Prostate gland (tissue), 2 donors: ENCODE data around the gene LRRC2. TPM values are rescaled to one million over a fixed set of nuclear protein-coding genes. Genes with fewer than 3 reads are reported as not detected.

Experiments
- DNase-seq: peaks from one replicate; pipeline ENCODE4 v3.0.0-alpha.2; 2019; ENCODE audit warnings: low spot score
- H3K27ac ChIP-seq, 2 donors: fragments of 200-600 bp; sonication (generic); 2 replicates each; pipeline ENCODE4 v1.5.1; 2017 to 2019
- H3K27me3 ChIP-seq: fragments of 200-600 bp; sonication (generic); replicated peaks from 2 replicates; pipeline ENCODE4 v1.5.1; 2019; ENCODE audit not compliant: insufficient read depth
- H3K36me3 ChIP-seq, 2 donors: fragments of 200-600 bp; sonication (generic); 1 replicate in 1 of 2; 2 replicates in 1 of 2; pipeline versions ENCODE4 v1.5.1 to v1.8.1; 2017 to 2019
- H3K4me1 ChIP-seq: fragments of 200-600 bp; sonication (generic); replicated peaks from 2 replicates; pipeline ENCODE4 v1.5.1; 2019
- H3K4me3 ChIP-seq, 2 donors: fragments of 200-600 bp; sonication (generic); 2 replicates each; pipeline ENCODE4 v1.5.1; 2017 to 2019
- H3K9me3 ChIP-seq: fragments of 200-600 bp; sonication (generic); 2 replicates; pipeline ENCODE4 v1.5.1; 2017
- CTCF ChIP-seq, 4 experiments: fragments of 200-600 bp in 2 of 4; fragments of 450-650 bp in 2 of 4; sonication (generic) in 2 of 4; IDR thresholded peaks; 1 replicate in 3 of 4; 2 replicates in 1 of 4; pipeline ENCODE4 v1.5.1; 2016 to 2019; ENCODE audit warnings: antibody characterized with exemption in 4 of 4, mild to moderate bottlenecking in 2 of 4, moderate library complexity in 2 of 4
- POLR2A ChIP-seq: fragments of 450-650 bp; IDR thresholded peaks from one replicate; pipeline ENCODE4 v1.6.1; 2016; ENCODE audit warnings: antibody characterized with exemption, mild to moderate bottlenecking
- POLR2AphosphoS5 ChIP-seq: sonication (generic); formaldehyde crosslinking; IDR thresholded peaks from one replicate; pipeline ENCODE4 v1.6.1; 2017; ENCODE audit warnings: antibody characterized with exemption
- WGBS: methylation state at CpG from one replicate; pipeline ENCODE4 v1.1.5; 2018; 5-methylcytosine and 5-hydroxymethylcytosine counted together
- intact Hi-C: fragments of 100-400 bp; cut with DNase I; formaldehyde crosslinking; loops from one replicate; pipeline ENCODE4 v1.14.2; 2022
- total RNA-seq, 2 donors: library from RNA; depleted of rRNA; stranded (reverse); fragments of >200 nt; gene quantifications; one replicate each; pipeline ENCODE4 v1.1.0, GENCODE V29; 2016

Gene LRRC2
- total RNA-seq, 2 donors from 2014 or later, result 0.45 to 1.6 TPM

GRCh38 chr3:46542801-46543201 lies 23.3 kb downstream of the LRRC2 start:
- Histone ChIP-seq H3K9me3 (no peaks in the 10 kb centered on the region), H3K4me1 (no peaks in the 10 kb centered on the region), H3K36me3 (no peaks in the 10 kb centered on the region), H3K4me3 (no peak overlapping the region), H3K27me3 (no peaks in the 10 kb centered on the region), H3K27ac (no peak overlapping the region)
- WGBS, result 86% methylated on average over 5 of the region's 5 CpGs
- no peak for TF ChIP-seq POLR2A
- intact Hi-C loops, result no loop called here
- DNase-seq, result no peak

- Histone ChIP-seq H3K4me1 (no peaks in the 10 kb centered on the region), H3K27ac (no peak overlapping the region), H3K9me3 (no peaks in the 10 kb centered on the region), H3K27me3 (no peaks in the 10 kb centered on the region), H3K4me3 (no peak overlapping the region), H3K36me3 (no peaks in the 10 kb centered on the region)
- intact Hi-C loops, result no loop called here
- DNase-seq, result no peak
- TF ChIP-seq CTCF (IDR thresholded peaks at IDR 0.05) (no peak), POLR2AphosphoS5 (no peak), POLR2A (no peak)
- whole genome bisulfite sequencing, result 79% methylated on average over 2 of the region's 2 CpGs
Measured at GRCh38 chr3:46542344-46542743, 23.8 kb downstream of the LRRC2 start.

- 79% methylated on average over 1 of the region's 1 CpG for WGBS
- H3K27me3 ChIP-seq, result no peaks in the 10 kb centered on the region
- no peak for DNase-seq
- H3K27ac ChIP-seq, result no peak overlapping the region
- no peak for TF ChIP-seq POLR2AphosphoS5
- TF ChIP-seq CTCF (IDR thresholded peaks at IDR 0.05), result no peak
- TF ChIP-seq POLR2A, result no peak
- H3K9me3 ChIP-seq, result no peaks in the 10 kb centered on the region
- no peaks in the 10 kb centered on the region for H3K36me3 ChIP-seq
- no peak overlapping the region for H3K4me3 ChIP-seq
- intact Hi-C loops, result no loop called here
- H3K4me1 ChIP-seq, result no peaks in the 10 kb centered on the region
Measured at GRCh38 chr3:46541835-46542234, 24.3 kb downstream of the LRRC2 start.

GRCh38 chr3:46540550-46540949 lies 25.6 kb downstream of the LRRC2 start:
- no peaks in the 10 kb centered on the region for H3K36me3 ChIP-seq
- H3K27ac ChIP-seq, result no peak overlapping the region
- no peaks in the 10 kb centered on the region for H3K4me1 ChIP-seq
- H3K27me3 ChIP-seq, result no peaks in the 10 kb centered on the region
- intact Hi-C loops, result no loop called here
- no peaks in the 10 kb centered on the region for H3K9me3 ChIP-seq
- DNase-seq, result no peak
- no peak overlapping the region for H3K4me3 ChIP-seq
- no peak for TF ChIP-seq POLR2A
- no peak for TF ChIP-seq CTCF (IDR thresholded peaks at IDR 0.05)
- TF ChIP-seq POLR2AphosphoS5, result no peak
- WGBS, result 91% methylated on average over 4 of the region's 4 CpGs

GRCh38 chr3:46539443-46540005 lies 26.6 kb downstream of the LRRC2 start:
- Histone ChIP-seq H3K9me3 (no peaks in the 10 kb centered on the region), H3K36me3 (no peaks in the 10 kb centered on the region), H3K27ac (no peak overlapping the region), H3K27me3 (no peaks in the 10 kb centered on the region), H3K4me1 (no peaks in the 10 kb centered on the region), H3K4me3 (no peak overlapping the region)
- 94% methylated on average over 9 of the region's 9 CpGs for WGBS
- intact Hi-C loops, result no loop called here
- no peak for DNase-seq
- TF ChIP-seq CTCF (IDR thresholded peaks at IDR 0.05) (no peak), POLR2A (no peak), POLR2AphosphoS5 (no peak)
